K562 (cell line): ENCODE results near the gene LRRTM3. TPM values are rescaled to one million over a fixed set of nuclear protein-coding genes. Genes with fewer than 3 reads are reported as not detected.

Experiments used
- ATAC-seq: fragments of 200-7000 bp; cut with Tn5 transposase; 3 replicates; pipeline ENCODE4 v1.9.1; 2020; ENCODE audit warnings: moderate library complexity
- BruUV-seq: library from RNA; stranded (reverse); fragments of 400-500 nt; replicated peaks from 2 replicates; lab custom pipeline; 2021; lab: Mats Ljungman, UMichigan
- CTCF ChIA-PET: fragments of 300-600 bp; formaldehyde crosslinking; extraction: SDS; loops from one replicate; lab custom pipeline; 2021; ENCODE audit warnings: low intra/inter-chr PET ratio; lab: Yijun Ruan, JAX
- POLR2A ChIA-PET: fragments of 300-600, 350-650 bp; sonication (Branson Sonifier 250); formaldehyde crosslinking; extraction: SDS; loops from one replicate; lab custom pipeline; 2021; ENCODE audit warnings: antibody characterized with exemption, inconsistent platforms; lab: Yijun Ruan, JAX
- DNase-seq, 4 experiments: peaks; one replicate each; pipeline versions ENCODE4 v3.0.0 to v3.0.0-alpha.2; 2011 to 2018; ENCODE audit warnings: low spot score in 3 of 4, mixed read lengths in 3 of 4; ENCODE audit errors: extremely low read depth in 1 of 4
- FAIRE-seq: peaks from 2 replicates; lab custom pipeline; 2011; peaks lifted over from hg19 to GRCh38; lab: Jason Lieb, UNC
- H2AFZ ChIP-seq: 2 replicates; pipeline ENCODE4 v1.6.0; 2011; ENCODE audit warnings: low read depth, low read length, control low read depth, inconsistent platforms
- H3K27ac ChIP-seq: fragments of 200-600 bp; 3 replicates; pipeline ENCODE4 v1.8.0; 2011; ENCODE audit warnings: low read depth, mild to moderate bottlenecking, control low read depth, inconsistent platforms, low read length, moderate library complexity, mixed read lengths; ENCODE audit errors: extremely low read depth
- H3K27me3 ChIP-seq, 2 experiments: fragments of 300-600 bp in 1 of 2; 2 replicates in 1 of 2; 3 replicates in 1 of 2; pipeline versions ENCODE4 v1.6.0 to v1.8.0; 2011; ENCODE audit warnings: inconsistent platforms in 2 of 2, low read length in 2 of 2, mild to moderate bottlenecking in 1 of 2, mixed read lengths in 1 of 2, moderate library complexity in 1 of 2; ENCODE audit not compliant: control insufficient read depth in 2 of 2, insufficient read depth in 2 of 2
- H3K36me3 ChIP-seq: fragments of 300-600 bp; 3 replicates; pipeline ENCODE4 v1.8.0; 2011; ENCODE audit warnings: mild to moderate bottlenecking, low read length, inconsistent platforms; ENCODE audit not compliant: control insufficient read depth, insufficient read depth
- H3K4me1 ChIP-seq, 2 experiments: fragments of 200-600 bp in 1 of 2; replicated peaks in 1 of 2; 2 replicates in 1 of 2; 3 replicates in 1 of 2; pipeline versions ENCODE4 v1.5.1 to v1.8.0; 2011; ENCODE audit warnings: inconsistent platforms in 2 of 2, low read length in 2 of 2, mild to moderate bottlenecking in 1 of 2, mixed read lengths in 1 of 2, moderate library complexity in 1 of 2; ENCODE audit not compliant: control insufficient read depth in 2 of 2, insufficient read depth in 2 of 2
- H3K4me2 ChIP-seq: 2 replicates; pipeline ENCODE4 v1.6.1; 2011; ENCODE audit warnings: low read length, control low read depth, inconsistent platforms, mixed read lengths; ENCODE audit not compliant: insufficient read depth
- H3K4me3 ChIP-seq: fragments of 200-600 bp; sonication (generic), shearing (Covaris generic); 2 replicates; pipeline ENCODE4 v1.5.1; 2016; ENCODE audit warnings: control low read depth, inconsistent platforms
- H3K79me2 ChIP-seq: fragments of 200-600 bp; 3 replicates; pipeline ENCODE4 v1.8.0; 2011; ENCODE audit warnings: low read length, inconsistent platforms; ENCODE audit not compliant: control insufficient read depth, insufficient read depth
- H3K9ac ChIP-seq, 2 experiments: 2 replicates each; pipeline versions ENCODE4 v1.6.0 to v1.6.1; 2011; ENCODE audit warnings: low read depth in 2 of 2, low read length in 2 of 2, control low read depth in 1 of 2, inconsistent platforms in 1 of 2, mild to moderate bottlenecking in 1 of 2, mixed read lengths in 1 of 2; ENCODE audit not compliant: insufficient read depth in 1 of 2
- H3K9me1 ChIP-seq: one replicate; pipeline ENCODE4 v1.6.0; 2011; ENCODE audit warnings: inconsistent platforms, mild to moderate bottlenecking, low read length, moderate library complexity; ENCODE audit not compliant: control insufficient read depth, insufficient read depth
- H3K9me3 ChIP-seq: replicated peaks from 2 replicates; pipeline ENCODE4 v1.5.1; 2011; ENCODE audit warnings: low read depth, low read length, inconsistent platforms; ENCODE audit not compliant: control insufficient read depth, insufficient read depth
- H4K20me1 ChIP-seq: replicated peaks from 2 replicates; pipeline ENCODE4 v1.6.1; 2011; ENCODE audit warnings: low read length, inconsistent platforms, mixed read lengths; ENCODE audit not compliant: control insufficient read depth, insufficient read depth
- NCOA6 ChIP-seq: fragments of 450-650 bp; IDR thresholded peaks from 2 replicates; pipeline ENCODE4 v1.6.1; 2017; ENCODE audit warnings: mild to moderate bottlenecking
- RERE ChIP-seq: sonication (generic); formaldehyde crosslinking; IDR thresholded peaks from 2 replicates; pipeline ENCODE4 v1.8.0; 2023; ENCODE audit warnings: missing genetic modification reagents, mild to moderate bottlenecking, borderline replicate concordance
- REST ChIP-seq, 2 experiments: fragments of 450-650 bp; formaldehyde crosslinking in 1 of 2; IDR thresholded peaks; 2 replicates each; pipeline versions ENCODE4 v1.4.0 to v1.6.1; 2014 to 2020; ENCODE audit warnings: mild to moderate bottlenecking in 2 of 2, borderline replicate concordance in 1 of 2, low read depth in 1 of 2
- WGBS: fragments of 100-300 bp; shearing (Covaris generic); methylation state at CpG from one replicate; pipeline ENCODE4 v1.1.6; 2016; ENCODE audit warnings: low coverage, mixed read lengths; ENCODE audit not compliant: insufficient coverage; ENCODE audit errors: missing lambda C conversion rate; 5-methylcytosine and 5-hydroxymethylcytosine counted together
- in situ Hi-C: fragments of 300-500 bp; cut with MboI; formaldehyde crosslinking; loops from 4 replicates; pipeline ENCODE4 v1.15.0; 2018; ENCODE audit warnings: inconsistent platforms, mixed read lengths
- intact Hi-C: fragments of 100-400 bp; cut with micrococcal nuclease; formaldehyde crosslinking; loops from 2 replicates; pipeline ENCODE4 v1.14.2; 2022
- polyA plus RNA-seq, 8 experiments: library from polyadenylated mRNA; depleted of rRNA in 4 of 8; stranded (reverse) in 5 of 8; unstranded in 3 of 8; fragments of >200 nt; fragmentation: Nextera tagmentation in 2 of 8; fragmentation: Illumina TruSeq in 1 of 8; extraction: Ambion mirVana in 2 of 8; extraction: Trizol in 1 of 8; gene quantifications; 2 replicates each; pipeline versions ENCODE4 v1.2.1 to v1.2.3, GENCODE V29; 2011 to 2014; ENCODE audit warnings: inconsistent platforms in 1 of 8, missing spikeins in 1 of 8
- total RNA-seq, 7 experiments: library from RNA; depleted of rRNA in 6 of 7; stranded (reverse); fragments of >200 nt in 6 of 7; fragmentation: Illumina TruSeq in 2 of 7; extraction: Trizol in 2 of 7; gene quantifications; 2 replicates each; pipeline versions ENCODE4 v1.2.1 to v1.2.3, GENCODE V29; 2011 to 2021; ENCODE audit warnings: low replicate concordance in 1 of 7

LRRTM3 gene
- total and polyA plus RNA-seq, 9 of the 15 experiments (the other 6 are each of a cell fraction or from before 2014, with no cell fraction given) = not detected

- Histone ChIP-seq H3K9me1 (no peaks in the 10 kb centered on the region), H3K79me2 (no peaks in the 10 kb centered on the region), H3K4me1 (no peaks in the 10 kb centered on the region), H3K9me3 (no peaks in the 10 kb centered on the region), H3K9ac (no peak overlapping the region), H3K4me2 (no peak overlapping the region), H3K4me3 (no peak overlapping the region), H2AFZ (no peak overlapping the region), H3K27me3 (no peaks in the 10 kb centered on the region), H4K20me1 (no peaks in the 10 kb centered on the region), H3K27ac (no peak overlapping the region), H3K36me3 (no peaks in the 10 kb centered on the region)
- BruUV-seq = no TSS peak
- ATAC-seq (no peak), DNase-seq (no peak), FAIRE-seq (no peak)
- POLR2A ChIA-PET = no interaction called here
- CTCF ChIA-PET = no interaction called here
- intact Hi-C loops (no loop called here), in situ Hi-C loops (no loop called here)
- WGBS = 1% methylated on average over 5 of the region's 5 CpGs
- TF ChIP-seq REST (IDR thresholded peaks at IDR 0.05; ENCODE audit: borderline replicate concordance) (no peak), REST (CRISPR knock-in tag; IDR thresholded peaks at IDR 0.05; ENCODE audit: low read depth) (no peak), RERE (CRISPR knock-in tag) (no peak), NCOA6 (no peak)
Measured at GRCh38 chr10:67050415-67050814, 124.6 kb downstream of the LRRTM3 start.
